Measurements from ENCODE around the gene BRPF1.

Gene BRPF1

DNA sequence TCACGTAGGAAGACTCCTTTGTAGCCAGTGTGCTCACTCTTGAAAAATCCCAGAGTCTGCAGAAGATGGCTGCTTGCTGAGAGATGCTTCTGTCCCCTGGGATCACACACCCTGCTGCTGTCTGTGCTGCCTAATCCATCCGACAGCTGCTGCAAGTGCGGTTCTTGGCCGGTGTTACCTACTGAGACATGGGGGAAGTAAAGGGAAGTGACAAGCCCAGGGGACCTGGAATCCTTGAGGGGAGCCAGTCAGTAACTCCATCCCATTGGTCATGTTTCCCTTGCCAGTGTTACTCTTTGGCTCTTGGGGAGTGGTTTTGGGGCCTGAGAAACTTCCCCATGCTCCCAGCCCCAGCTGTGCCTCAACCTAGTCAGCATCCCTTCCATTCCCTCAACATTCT lies 36.2 kb upstream of the BRPF1 start:
- no peak for DNase-seq (ENCODE audit: low read depth)
- H3K4me3 ChIP-seq (replicated peaks; ENCODE audit: low read depth, low read length) = no peak overlapping the region
- no peak for TF ChIP-seq CTCF (IDR thresholded peaks at IDR 0.05; ENCODE audit: low read length, missing control alignments)

- DNase-seq (ENCODE audit: low read depth) = no peak
- TF ChIP-seq CTCF (IDR thresholded peaks at IDR 0.05; ENCODE audit: low read length, missing control alignments) = no peak
- H3K4me3 ChIP-seq (replicated peaks; ENCODE audit: low read depth, low read length) = no peak overlapping the region
Observed at GRCh38 chr3:9695746-9696145, 35.8 kb upstream of the BRPF1 start.

- H3K4me3 ChIP-seq (replicated peaks; ENCODE audit: low read depth, low read length) = no peak overlapping the region
- TF ChIP-seq CTCF (IDR thresholded peaks at IDR 0.05; ENCODE audit: low read length, missing control alignments) = no peak
- DNase-seq (ENCODE audit: low read depth) = no peak
Observed at GRCh38 chr3:9696480-9697220, 34.9 kb upstream of the BRPF1 start.

- TF ChIP-seq CTCF (IDR thresholded peaks at IDR 0.05; ENCODE audit: low read length, missing control alignments) = no peak
- DNase-seq (ENCODE audit: low read depth) = no peak
- no peak overlapping the region for H3K4me3 ChIP-seq (replicated peaks; ENCODE audit: low read depth, low read length)
Observed at GRCh38 chr3:9697892-9698291, 33.6 kb upstream of the BRPF1 start.

DNA sequence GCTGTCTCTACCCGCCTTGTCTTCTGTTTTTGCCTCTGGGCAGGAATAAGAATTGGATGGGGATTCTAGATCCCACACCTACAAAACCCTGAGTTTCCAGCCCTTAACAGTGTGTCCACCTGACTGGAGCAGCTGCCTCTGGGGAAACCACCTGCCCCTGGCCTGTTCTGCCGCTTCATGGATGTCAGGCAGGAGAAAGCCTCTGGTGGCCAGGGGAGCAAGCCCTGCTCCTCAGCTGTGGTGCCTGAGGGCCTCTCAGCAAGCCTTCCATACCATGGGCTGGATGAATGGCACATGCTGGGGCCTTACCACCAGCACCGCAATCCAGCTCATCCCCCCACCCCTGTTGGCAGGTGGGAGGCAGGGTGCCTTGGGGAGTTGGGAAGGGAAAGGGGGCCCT lies 33.2 kb upstream of the BRPF1 start:
- no peak overlapping the region for H3K4me3 ChIP-seq (replicated peaks; ENCODE audit: low read depth, low read length)
- no peak for DNase-seq (ENCODE audit: low read depth)
- TF ChIP-seq CTCF (IDR thresholded peaks at IDR 0.05; ENCODE audit: low read length, missing control alignments) = no peak

DNA sequence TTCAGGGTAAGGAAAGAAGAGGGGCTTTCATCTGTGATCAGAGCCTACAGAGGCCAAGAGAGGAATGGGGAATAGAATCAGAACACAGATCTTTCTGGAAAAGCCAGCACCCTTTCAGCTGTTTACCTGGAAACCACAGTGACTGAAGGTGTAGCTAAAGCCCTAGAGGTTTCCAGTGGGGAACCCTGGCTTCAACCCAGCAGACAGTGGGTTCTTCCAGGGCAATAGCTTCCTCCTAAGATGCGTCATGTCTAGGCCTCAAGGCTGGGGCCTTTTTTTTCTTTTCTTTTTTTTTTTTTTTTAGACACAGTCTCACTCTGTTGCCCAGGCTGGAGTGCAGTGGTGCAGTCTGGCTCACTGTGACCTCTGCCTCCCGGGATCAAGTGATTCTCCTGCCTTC lies 31.0 kb upstream of the BRPF1 start:
- DNase-seq (ENCODE audit: low read depth) = no peak
- no peak for TF ChIP-seq CTCF (IDR thresholded peaks at IDR 0.05; ENCODE audit: low read length, missing control alignments)
- no peak overlapping the region for H3K4me3 ChIP-seq (replicated peaks; ENCODE audit: low read depth, low read length)

- DNase-seq (ENCODE audit: low read depth) = no peak
- H3K4me3 ChIP-seq (replicated peaks; ENCODE audit: low read depth, low read length) = no peak overlapping the region
- no peak for TF ChIP-seq CTCF (IDR thresholded peaks at IDR 0.05; ENCODE audit: low read length, missing control alignments)
Observed at GRCh38 chr3:9701006-9701405, 30.5 kb upstream of the BRPF1 start.
